Gastrocnemius medialis (tissue), 4 donors: ENCODE results near the gene CMBL. TPM values are rescaled to one million over a fixed set of nuclear protein-coding genes. Genes with fewer than 3 reads are reported as not detected.

ENCODE experiments used
- ATAC-seq, 2 donors: fragments of 150-250 bp; one replicate each; pipeline ENCODE4 v1.9.1; 2016
- DNase-seq, 2 donors: peaks; one replicate each; pipeline ENCODE4 v3.0.0-alpha.2; 2019
- H3K27ac ChIP-seq, 4 donors: fragments of 200-600 bp; sonication (generic); 1 replicate in 1 of 4; 2 replicates in 3 of 4; pipeline ENCODE4 v1.5.1; 2016 to 2018; ENCODE audit warnings: mild to moderate bottlenecking in 2 of 4, moderate library complexity in 1 of 4
- H3K27me3 ChIP-seq, 3 donors: fragments of 200-600 bp; sonication (generic) in 2 of 3; 1 replicate in 1 of 3; 2 replicates in 2 of 3; pipeline versions ENCODE4 v1.5.1 to v1.6.0; 2016 to 2019; ENCODE audit warnings: mild to moderate bottlenecking in 1 of 3, moderate library complexity in 1 of 3
- H3K36me3 ChIP-seq, 2 donors: fragments of 200-600 bp; sonication (generic) in 1 of 2; one replicate each; pipeline ENCODE4 v1.5.1; 2017 to 2018
- H3K4me1 ChIP-seq, 2 donors: fragments of 200-600 bp; sonication (generic) in 1 of 2; one replicate each; pipeline ENCODE4 v1.5.1; 2016 to 2017; ENCODE audit warnings: mild to moderate bottlenecking in 2 of 2
- H3K4me3 ChIP-seq, 4 donors: fragments of 200-600 bp; sonication (generic) in 3 of 4; 1 replicate in 1 of 4; 2 replicates in 3 of 4; pipeline ENCODE4 v1.5.1; 2016 to 2019; ENCODE audit warnings: mild to moderate bottlenecking in 2 of 4
- H3K9me3 ChIP-seq, 3 donors: fragments of 200-600 bp; sonication (generic) in 2 of 3; 1 replicate in 1 of 3; 2 replicates in 2 of 3; pipeline ENCODE4 v1.5.1; 2016 to 2019
- POLR2A ChIP-seq, 2 donors: fragments of 450-650 bp; IDR thresholded peaks; one replicate each; pipeline ENCODE4 v1.6.1; 2017; ENCODE audit warnings: antibody characterized with exemption in 2 of 2, mild to moderate bottlenecking in 2 of 2, moderate library complexity in 2 of 2
- in situ Hi-C, 4 donors: fragments of 200-750 bp; cut with MboI; loops; one replicate each; pipeline versions ENCODE4 v1.15.0 to v1.8.0; 2017; ENCODE audit warnings: low sequenced_read_pairs in 4 of 4
- intact Hi-C: fragments of 100-400 bp; cut with DNase I; formaldehyde crosslinking; loops from one replicate; pipeline ENCODE4 v1.15.1; 2023; ENCODE audit warnings: low total_unique reads
- total RNA-seq, 4 donors: library from RNA; depleted of rRNA; stranded (reverse); fragments of >200 nt; gene quantifications; one replicate each; pipeline versions ENCODE4 v1.1.0 to v1.2.3, GENCODE V29; 2016
- TF ChIP-seq, protein P1 (sequence below), 5 experiments: fragments of 450-650 bp in 3 of 5; fragments of 200-600 bp in 2 of 5; sonication (generic) in 2 of 5; IDR thresholded peaks in 4 of 5; conservative IDR thresholded peaks in 1 of 5; 1 replicate in 4 of 5; 2 replicates in 1 of 5; pipeline ENCODE4 v1.5.1; 2016 to 2019; ENCODE audit warnings: antibody characterized with exemption in 5 of 5, mild to moderate bottlenecking in 3 of 5, moderate library complexity in 3 of 5

Gene CMBL
- total RNA-seq, 4 donors from 2014 or later = 7.8 to 46.7 (median 35.6) TPM

DNA sequence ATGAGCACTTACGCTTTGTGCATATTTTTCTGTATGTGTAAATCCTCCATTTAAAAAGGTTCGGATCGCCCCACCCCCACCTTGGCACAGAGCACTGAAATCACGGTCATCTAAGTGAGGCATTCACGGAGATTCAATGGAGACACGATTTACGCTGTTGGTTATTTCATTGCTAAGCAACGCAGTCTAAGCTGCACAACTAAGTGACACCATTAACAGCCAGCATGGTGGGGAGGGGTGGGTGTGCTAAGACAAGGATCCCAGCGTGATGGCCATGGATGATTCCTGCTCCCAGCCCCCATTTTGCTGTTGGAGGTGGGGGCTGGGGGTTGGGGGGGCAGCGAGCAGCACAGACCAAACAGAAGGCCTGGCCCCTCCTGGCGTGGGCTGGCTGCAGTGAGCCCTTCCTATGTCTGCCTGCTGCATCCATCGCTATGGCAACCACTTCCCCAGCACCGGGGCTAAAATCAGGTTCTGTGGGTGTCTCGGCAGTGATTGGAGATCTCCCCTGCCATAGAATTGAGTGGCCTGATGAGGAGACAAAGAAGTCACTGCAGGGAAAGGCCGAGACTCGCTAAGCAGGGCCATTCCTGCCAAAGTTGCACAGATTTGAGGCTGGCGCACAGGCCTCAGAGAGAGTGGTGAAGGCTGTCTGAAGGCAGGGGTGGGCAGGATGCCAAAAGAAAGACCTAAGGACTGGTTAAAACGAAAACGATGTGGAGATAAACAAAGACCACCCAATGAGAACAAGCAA, 31.5 kb upstream of the CMBL start:
- TF ChIP-seq, protein P1, sequence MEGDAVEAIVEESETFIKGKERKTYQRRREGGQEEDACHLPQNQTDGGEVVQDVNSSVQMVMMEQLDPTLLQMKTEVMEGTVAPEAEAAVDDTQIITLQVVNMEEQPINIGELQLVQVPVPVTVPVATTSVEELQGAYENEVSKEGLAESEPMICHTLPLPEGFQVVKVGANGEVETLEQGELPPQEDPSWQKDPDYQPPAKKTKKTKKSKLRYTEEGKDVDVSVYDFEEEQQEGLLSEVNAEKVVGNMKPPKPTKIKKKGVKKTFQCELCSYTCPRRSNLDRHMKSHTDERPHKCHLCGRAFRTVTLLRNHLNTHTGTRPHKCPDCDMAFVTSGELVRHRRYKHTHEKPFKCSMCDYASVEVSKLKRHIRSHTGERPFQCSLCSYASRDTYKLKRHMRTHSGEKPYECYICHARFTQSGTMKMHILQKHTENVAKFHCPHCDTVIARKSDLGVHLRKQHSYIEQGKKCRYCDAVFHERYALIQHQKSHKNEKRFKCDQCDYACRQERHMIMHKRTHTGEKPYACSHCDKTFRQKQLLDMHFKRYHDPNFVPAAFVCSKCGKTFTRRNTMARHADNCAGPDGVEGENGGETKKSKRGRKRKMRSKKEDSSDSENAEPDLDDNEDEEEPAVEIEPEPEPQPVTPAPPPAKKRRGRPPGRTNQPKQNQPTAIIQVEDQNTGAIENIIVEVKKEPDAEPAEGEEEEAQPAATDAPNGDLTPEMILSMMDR (IDR thresholded peaks at IDR 0.05 in 4 of 5, conservative IDR thresholded peaks at IDR 0.05 in 1 of 5) = no peak
- TF ChIP-seq POLR2A (IDR thresholded peaks at IDR 0.05) = no peak
- no peaks in the 10 kb centered on the region for H3K36me3 ChIP-seq
- intact Hi-C loops (no loop called here), in situ Hi-C loops (no loop called here)
- H3K27me3 ChIP-seq = no peaks in the 10 kb centered on the region
- DNase-seq (no peak), ATAC-seq (no peak)
- no peak overlapping the region for H3K27ac ChIP-seq
- H3K4me1 ChIP-seq = peaks cover under 1 to 9% of the 10 kb centered on the region in 2 donors
- no peak overlapping the region for H3K4me3 ChIP-seq
- H3K9me3 ChIP-seq = no peaks in the 10 kb centered on the region

DNA sequence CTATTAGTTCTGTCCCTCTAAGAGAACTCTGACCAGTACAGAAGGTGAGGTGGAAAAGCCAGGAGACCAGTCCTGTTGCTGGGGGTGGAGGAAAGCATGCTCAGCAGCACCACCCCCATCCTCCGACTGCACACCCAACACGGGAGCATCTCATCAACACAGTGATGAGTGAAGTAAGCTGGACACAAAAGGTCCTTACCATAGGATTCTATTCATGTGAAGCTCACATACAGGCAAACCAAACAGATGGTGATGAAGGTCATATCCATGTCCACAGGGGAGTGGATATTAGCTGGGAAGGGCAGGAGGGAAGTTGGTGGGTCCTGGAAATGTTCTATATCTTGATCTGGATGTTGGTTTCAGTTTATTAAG, 31.0 kb upstream of the CMBL start:
- intact Hi-C loops = no loop called here
- in situ Hi-C loops = no loop called here

DNA sequence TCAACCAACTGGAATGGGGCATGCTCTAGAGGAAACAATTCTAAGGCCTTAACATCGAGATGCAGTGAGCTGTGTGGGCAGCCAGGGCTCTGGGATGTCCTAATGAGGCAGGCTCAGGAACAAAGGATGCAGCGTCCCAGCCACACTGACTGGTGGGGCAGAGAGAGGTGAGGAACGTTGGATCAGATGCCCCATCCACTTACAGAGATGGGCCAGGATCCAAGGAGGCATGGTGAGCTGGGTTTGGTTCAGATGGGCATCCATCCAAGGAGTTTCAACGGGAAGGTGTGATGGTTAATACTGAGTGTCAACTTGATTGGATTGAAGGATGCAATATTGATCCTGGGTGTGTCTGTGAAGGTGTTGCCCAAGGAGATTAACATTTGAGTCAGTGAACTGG, 30.3 kb upstream of the CMBL start:
- H3K27me3 ChIP-seq = no peaks in the 10 kb centered on the region
- H3K9me3 ChIP-seq = no peaks in the 10 kb centered on the region
- H3K4me1 ChIP-seq = peaks cover 4 to 9% of the 10 kb centered on the region in 2 donors
- DNase-seq (no peak), ATAC-seq (no peak)
- no peak overlapping the region for H3K4me3 ChIP-seq
- in situ Hi-C loops = no loop called here
- H3K36me3 ChIP-seq = no peaks in the 10 kb centered on the region
- no peak overlapping the region for H3K27ac ChIP-seq
- intact Hi-C loops = no loop called here
- no peak for TF ChIP-seq POLR2A (IDR thresholded peaks at IDR 0.05)
- TF ChIP-seq, protein P1 (IDR thresholded peaks at IDR 0.05 in 4 of 5, conservative IDR thresholded peaks at IDR 0.05 in 1 of 5) = no peak

More for the DNA sequence above, 31.0 kb upstream of the CMBL start:
- DNase-seq = no peak
- no peak for ATAC-seq
- TF ChIP-seq, protein P1 (IDR thresholded peaks at IDR 0.05 in 4 of 5, conservative IDR thresholded peaks at IDR 0.05 in 1 of 5) = no peak
- no peak for TF ChIP-seq POLR2A (IDR thresholded peaks at IDR 0.05)
- Histone ChIP-seq H3K9me3 (no peaks in the 10 kb centered on the region), H3K27ac (no peak overlapping the region), H3K4me1 (peaks cover 4 to 9% of the 10 kb centered on the region in 2 donors), H3K27me3 (no peaks in the 10 kb centered on the region), H3K36me3 (no peaks in the 10 kb centered on the region), H3K4me3 (no peak overlapping the region)

DNA sequence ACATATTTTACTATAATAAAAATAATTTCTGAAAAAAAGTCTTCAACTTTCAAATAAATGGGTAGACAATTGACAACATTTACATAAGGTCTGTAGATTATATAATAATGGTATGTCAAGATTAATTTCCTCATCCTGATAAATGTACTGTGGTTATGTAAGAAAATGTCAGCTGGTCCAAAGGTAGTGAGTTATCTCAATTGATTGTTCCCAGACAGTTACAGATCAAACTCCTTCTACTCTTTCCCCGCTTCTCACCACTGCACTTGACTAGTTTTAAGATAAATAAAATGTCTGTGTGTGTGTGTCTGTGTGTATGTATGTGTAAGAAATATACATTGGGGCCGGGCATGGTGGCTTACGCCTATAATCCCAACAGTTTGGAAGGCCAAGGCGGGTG, 29.4 kb upstream of the CMBL start:
- Histone ChIP-seq H3K36me3 (no peaks in the 10 kb centered on the region), H3K4me1 (peaks cover 6 to 13% of the 10 kb centered on the region in 2 donors), H3K27me3 (no peaks in the 10 kb centered on the region), H3K27ac (no peak overlapping the region), H3K4me3 (no peak overlapping the region), H3K9me3 (no peaks in the 10 kb centered on the region)
- intact Hi-C loops (no loop called here), in situ Hi-C loops (no loop called here)
- ATAC-seq (no peak), DNase-seq (no peak)
- TF ChIP-seq, protein P1 (IDR thresholded peaks at IDR 0.05 in 4 of 5, conservative IDR thresholded peaks at IDR 0.05 in 1 of 5) = no peak
- TF ChIP-seq POLR2A (IDR thresholded peaks at IDR 0.05) = no peak
